WI38 (cell line): ENCODE measurements around the gene ZNF662.
"Not testable (repeated sequence)": the region's sequence is repeated elsewhere in the genome, so short reads cannot be mapped to it uniquely, and the experiment has no call there.

Source experiments
- H3K4me3 ChIP-seq: 2 replicates; pipeline ENCODE4 v1.5.1; 2011; ENCODE audit warnings: low read depth, mild to moderate bottlenecking, control low read depth, low read length
- TF ChIP-seq, protein P1 (sequence below): IDR thresholded peaks from 2 replicates; pipeline ENCODE4 v1.5.1; 2012; ENCODE audit warnings: low read depth, mild to moderate bottlenecking, control low read depth, low read length

The ZNF662 gene

DNA sequence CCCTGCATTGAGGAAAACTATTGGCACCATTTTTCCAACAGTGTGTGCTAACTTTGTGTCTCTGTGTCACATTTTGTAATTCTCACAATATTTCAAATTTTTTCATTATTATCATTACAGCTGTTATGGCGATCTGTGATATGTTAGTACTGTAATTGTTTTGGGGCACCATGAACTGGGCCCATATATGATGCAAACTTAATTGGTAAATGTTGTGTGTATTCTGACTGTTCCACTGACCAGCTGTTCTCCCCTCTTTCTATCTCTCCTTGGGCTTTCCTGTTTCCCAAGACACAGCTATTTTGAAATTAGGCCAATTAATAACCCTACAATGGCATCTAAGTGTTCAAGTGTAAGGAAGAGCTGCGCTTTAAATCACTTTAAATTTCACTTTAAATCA, 28.1 kb upstream of the ZNF662 start:
- no peak overlapping the region for H3K4me3 ChIP-seq
- TF ChIP-seq, protein P1, sequence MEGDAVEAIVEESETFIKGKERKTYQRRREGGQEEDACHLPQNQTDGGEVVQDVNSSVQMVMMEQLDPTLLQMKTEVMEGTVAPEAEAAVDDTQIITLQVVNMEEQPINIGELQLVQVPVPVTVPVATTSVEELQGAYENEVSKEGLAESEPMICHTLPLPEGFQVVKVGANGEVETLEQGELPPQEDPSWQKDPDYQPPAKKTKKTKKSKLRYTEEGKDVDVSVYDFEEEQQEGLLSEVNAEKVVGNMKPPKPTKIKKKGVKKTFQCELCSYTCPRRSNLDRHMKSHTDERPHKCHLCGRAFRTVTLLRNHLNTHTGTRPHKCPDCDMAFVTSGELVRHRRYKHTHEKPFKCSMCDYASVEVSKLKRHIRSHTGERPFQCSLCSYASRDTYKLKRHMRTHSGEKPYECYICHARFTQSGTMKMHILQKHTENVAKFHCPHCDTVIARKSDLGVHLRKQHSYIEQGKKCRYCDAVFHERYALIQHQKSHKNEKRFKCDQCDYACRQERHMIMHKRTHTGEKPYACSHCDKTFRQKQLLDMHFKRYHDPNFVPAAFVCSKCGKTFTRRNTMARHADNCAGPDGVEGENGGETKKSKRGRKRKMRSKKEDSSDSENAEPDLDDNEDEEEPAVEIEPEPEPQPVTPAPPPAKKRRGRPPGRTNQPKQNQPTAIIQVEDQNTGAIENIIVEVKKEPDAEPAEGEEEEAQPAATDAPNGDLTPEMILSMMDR, result no peak

DNA sequence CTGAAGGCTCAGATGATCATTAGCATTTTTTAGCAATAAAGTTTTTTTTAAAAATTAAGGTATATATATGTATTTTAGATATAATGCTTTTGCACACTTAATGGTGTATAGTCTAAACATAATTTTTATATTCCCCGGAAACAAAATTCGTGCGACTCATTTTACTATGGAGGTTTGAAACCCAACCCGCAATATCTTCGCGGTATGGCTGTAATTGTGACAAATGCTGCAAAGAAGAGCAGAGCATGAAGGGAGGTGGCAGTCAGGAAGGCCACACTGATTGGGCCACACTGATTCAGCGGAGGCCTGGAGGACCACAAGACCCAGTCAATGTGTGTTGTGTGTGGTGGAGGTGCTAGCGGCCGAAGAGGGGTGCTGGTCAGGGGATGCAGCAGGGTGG, 25.8 kb upstream of the ZNF662 start:
- no peak overlapping the region; the same call in 1 of the 2 replicates for H3K4me3 ChIP-seq
- TF ChIP-seq, protein P1, result no peak

DNA sequence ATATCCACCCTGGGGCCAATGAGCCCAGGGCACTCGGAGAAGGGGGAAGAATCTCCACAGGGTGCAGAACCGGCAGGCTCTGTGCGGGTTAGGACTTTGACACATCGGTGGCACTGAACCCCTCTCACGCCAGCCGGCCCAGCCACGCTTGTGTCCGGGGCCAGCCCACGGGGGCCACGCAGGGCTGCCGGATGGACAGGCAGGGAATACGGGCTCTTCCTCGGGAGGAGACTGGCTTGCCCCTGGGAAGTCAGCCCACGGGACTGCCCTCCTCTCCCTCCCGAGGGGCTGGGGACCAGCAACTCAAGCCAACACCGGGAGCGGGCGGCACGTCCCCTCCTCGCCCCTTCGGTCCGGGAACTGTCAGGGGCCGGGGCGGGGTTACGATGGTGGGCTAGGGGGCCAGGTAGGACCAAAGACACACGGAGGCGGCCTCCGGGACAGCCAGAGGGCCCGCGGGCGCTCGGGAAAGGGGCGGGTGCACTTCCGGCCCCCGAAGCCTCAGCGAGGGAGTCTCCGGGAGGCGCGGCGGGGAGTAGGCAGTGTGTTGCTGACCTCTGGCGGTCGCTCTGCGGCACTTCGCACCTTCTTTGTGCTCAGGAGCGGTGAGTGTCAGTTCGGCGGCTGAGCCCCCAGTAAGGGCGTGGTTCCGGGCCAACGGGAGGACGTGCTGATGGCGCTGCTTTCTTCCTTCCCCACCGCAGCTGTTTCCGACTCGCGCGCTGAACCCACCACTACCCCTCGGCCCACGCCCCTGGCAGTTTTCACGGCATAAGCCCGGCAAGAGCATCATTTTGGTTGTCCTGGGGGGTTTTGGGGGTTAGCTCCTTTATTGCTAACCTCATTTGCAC, 25.1 kb upstream of the ZNF662 start:
- TF ChIP-seq, protein P1, result peak; percentile 74
- H3K4me3 ChIP-seq, result peak overlapping the region; percentile 62

DNA sequence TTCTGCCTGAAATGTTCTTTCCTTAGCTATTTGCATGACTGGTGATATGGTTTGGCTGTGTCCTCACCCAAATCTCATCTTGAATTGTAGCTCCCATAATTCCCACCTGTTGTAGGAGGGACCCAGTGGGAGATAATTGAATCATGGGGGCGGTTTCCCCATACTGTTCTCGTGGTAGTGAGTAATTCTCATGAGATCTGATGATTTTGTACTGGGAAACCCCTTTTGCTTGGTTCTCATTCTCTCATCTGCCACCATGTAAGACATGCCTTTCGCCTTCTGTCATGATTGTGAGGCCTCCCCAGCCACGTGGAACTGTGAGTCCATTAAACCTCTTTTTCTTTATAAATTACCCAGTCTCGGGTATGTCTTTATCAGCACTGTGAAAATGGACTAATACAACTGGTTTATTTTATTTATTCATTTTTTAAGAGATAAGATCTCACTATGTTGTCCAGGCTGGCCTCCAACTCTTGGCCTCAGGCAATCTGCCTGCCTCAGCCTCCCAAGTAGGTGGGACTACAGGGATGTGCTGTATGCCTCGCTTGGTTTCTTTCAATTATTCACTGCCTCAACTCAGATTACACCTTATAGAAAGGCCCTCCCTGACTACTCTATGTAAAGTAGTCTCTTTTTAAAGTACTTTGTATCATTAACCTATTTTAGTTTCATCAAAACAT, 22.6 kb upstream of the ZNF662 start:
- not testable (repeated sequence) for H3K4me3 ChIP-seq

DNA sequence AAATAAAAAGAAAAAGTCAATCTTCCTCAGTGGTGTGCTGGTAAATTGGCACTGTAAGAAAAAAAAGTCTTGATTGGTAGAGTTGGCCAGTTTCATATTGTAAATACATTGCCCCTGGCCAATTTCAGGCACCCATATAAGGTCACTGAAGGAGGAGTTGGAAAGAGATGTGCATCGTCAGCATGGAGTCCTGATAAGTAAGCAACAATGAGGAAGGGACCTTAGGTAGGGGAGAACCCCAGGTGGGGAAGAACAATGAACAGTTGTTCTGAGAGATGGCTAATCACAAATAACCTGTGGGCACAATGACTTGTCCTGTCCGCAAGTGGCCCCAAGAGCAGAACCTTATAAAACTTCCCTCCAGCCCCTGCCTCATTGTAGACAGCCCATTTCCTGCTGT, 21.6 kb upstream of the ZNF662 start:
- no peak overlapping the region for H3K4me3 ChIP-seq
- TF ChIP-seq, protein P1, result no peak

DNA sequence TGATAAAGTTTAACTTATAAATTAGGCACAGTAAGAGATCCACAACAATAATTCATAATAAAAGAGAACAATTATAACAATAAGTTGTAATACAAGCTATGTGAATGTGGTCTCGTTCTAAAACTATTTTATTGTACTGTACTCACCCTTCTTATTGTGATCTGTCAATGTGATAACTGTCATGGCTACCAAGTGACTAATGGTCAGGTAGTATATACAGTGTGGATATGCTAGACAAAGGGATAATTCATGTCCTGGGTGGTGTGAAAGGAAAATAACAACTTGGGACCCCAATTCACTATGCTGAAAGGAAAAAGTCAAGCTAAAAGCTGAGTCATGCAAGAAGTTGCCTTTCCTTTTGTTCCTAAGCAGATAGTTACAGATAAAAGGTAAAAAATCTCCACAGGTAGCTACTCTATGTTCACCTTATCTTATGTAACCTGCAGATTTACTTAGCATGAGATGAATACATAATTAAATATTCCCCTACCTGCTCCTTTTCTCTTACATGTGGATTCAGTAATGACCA, 19.6 kb upstream of the ZNF662 start:
- TF ChIP-seq, protein P1, result no peak

DNA sequence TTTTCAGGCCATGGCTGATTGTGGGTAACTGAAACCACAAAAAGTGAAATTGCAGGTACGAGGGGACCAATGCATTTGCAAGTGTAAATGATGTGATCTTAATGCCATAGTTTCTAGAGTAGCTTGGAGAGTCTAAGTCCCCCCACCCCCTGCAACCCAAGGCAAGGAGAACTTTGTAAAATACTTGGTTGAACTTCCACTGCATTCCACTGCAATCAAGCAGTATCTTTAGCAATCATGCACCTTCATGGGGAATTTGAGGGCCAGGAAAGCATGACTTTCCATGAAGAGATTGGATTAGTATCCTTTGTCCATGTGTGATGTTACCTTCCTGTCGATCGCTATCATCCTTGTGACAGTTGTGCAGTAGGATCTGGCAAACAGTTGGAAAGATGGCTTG, 18.9 kb upstream of the ZNF662 start:
- no peak overlapping the region for H3K4me3 ChIP-seq
- TF ChIP-seq, protein P1, result no peak

More for the DNA sequence above, 19.6 kb upstream of the ZNF662 start:
- H3K4me3 ChIP-seq, result no peak overlapping the region
